HG03066 (cell line): ENCODE data around the gene WDR33.

ENCODE experiments used
- ATAC-seq: cut with Tn5 transposase; IDR thresholded peaks from one replicate; pipeline ENCODE4 v1.9.1; 2021; ENCODE audit warnings: low read depth; ENCODE audit not compliant: unreplicated experiment

The WDR33 gene

GRCh38 chr2:127701193-127701650 is 109.7 kb downstream of the WDR33 start, which contains the start of gene SFT2D3:
TSS of gene SFT2D3 (plus strand) at chr2:127701497. CDS start at chr2:127701529, 32 bp downstream.
- peak; percentile 74 for ATAC-seq

- peak; percentile 51 for ATAC-seq
Measured at GRCh38 chr2:127700527-127701192, 110.3 kb downstream of the WDR33 start.

GRCh38 chr2:127698553-127699355 is 112.2 kb downstream of the WDR33 start:
- no peak for ATAC-seq

- ATAC-seq: no peak
Measured at GRCh38 chr2:127697482-127698180, 113.3 kb downstream of the WDR33 start.

GRCh38 chr2:127695491-127696472 is 115.2 kb downstream of the WDR33 start:
- ATAC-seq: no peak

- no peak for ATAC-seq
Measured at GRCh38 chr2:127694986-127695385, 116.0 kb downstream of the WDR33 start.

GRCh38 chr2:127690696-127691095 is 120.3 kb downstream of the WDR33 start:
- ATAC-seq: no peak

- no peak for ATAC-seq
Measured at GRCh38 chr2:127688405-127688804, 122.6 kb downstream of the WDR33 start.

- ATAC-seq: no peak
Measured at GRCh38 chr2:127685410-127686080, 125.4 kb downstream of the WDR33 start.

GRCh38 chr2:127683757-127684156 is 127.2 kb downstream of the WDR33 start:
- ATAC-seq: no peak

GRCh38 chr2:127683056-127683455 is 127.9 kb downstream of the WDR33 start:
- ATAC-seq: no peak

GRCh38 chr2:127681976-127682857 is 128.8 kb downstream of the WDR33 start:
- ATAC-seq: no peak

- no peak for ATAC-seq
Measured at GRCh38 chr2:127681288-127681804, 129.6 kb downstream of the WDR33 start.

- ATAC-seq: no peak
Measured at GRCh38 chr2:127680706-127681287, 130.2 kb downstream of the WDR33 start.

GRCh38 chr2:127679680-127680361 is 131.2 kb downstream of the WDR33 start:
- no peak for ATAC-seq

- ATAC-seq: no peak
Measured at GRCh38 chr2:127678991-127679390, 132.0 kb downstream of the WDR33 start.

- no peak for ATAC-seq
Measured at GRCh38 chr2:127678531-127678930, 132.4 kb downstream of the WDR33 start.
